ENCODE measurements around the gene MTHFR. TPM values are rescaled to one million over a fixed set of nuclear protein-coding genes. Genes with fewer than 3 reads are reported as not detected.

Gene MTHFR
- total RNA-seq, 1 experiment from 2014 or later: 18.2 TPM

GRCh38 chr1:11797525-11798216, 8.1 kb downstream of the MTHFR start:
- no peak overlapping the region for H4K8ac ChIP-seq (replicated peaks; ENCODE audit: insufficient read length, low read depth, low read length)
- no peaks in the 10 kb centered on the region for H3K79me1 ChIP-seq (ENCODE audit: insufficient read depth, low read depth, low read length, poor library complexity, severe bottlenecking)
- no peaks in the 10 kb centered on the region for H3K9me3 Mint-ChIP-seq
- no peak overlapping the region for H2AK5ac ChIP-seq (ENCODE audit: insufficient read length, low read length)
- DNase-seq: no peak
- H4K5ac ChIP-seq (ENCODE audit: insufficient read length, low read depth, low read length): no peak overlapping the region
- H3K23ac ChIP-seq (ENCODE audit: insufficient read length, low read depth, low read length): no peak overlapping the region
- H2BK15ac ChIP-seq (ENCODE audit: low read depth, low read length): no peak overlapping the region
- no peaks in the 10 kb centered on the region for H4K20me1 ChIP-seq (ENCODE audit: control insufficient read depth, insufficient read depth, insufficient read length)
- H2BK12ac ChIP-seq (ENCODE audit: insufficient read length, low read depth, low read length): no peak overlapping the region
- H3K4me2 ChIP-seq (ENCODE audit: insufficient read depth, insufficient read length, low read length): no peak overlapping the region
- no peak overlapping the region for H4K91ac ChIP-seq (ENCODE audit: insufficient read length, low read depth, low read length)
- H3K23me2 ChIP-seq (ENCODE audit: insufficient read length, low read depth, low read length, poor library complexity, severe bottlenecking): no peaks in the 10 kb centered on the region
- H3K9me3 ChIP-seq (ENCODE audit: control insufficient read depth, low read depth, low read length): no peaks in the 10 kb centered on the region
- H3K79me2 ChIP-seq (ENCODE audit: insufficient read depth, low read length): no peaks in the 10 kb centered on the region
- no peaks in the 10 kb centered on the region for H3K27me3 ChIP-seq (ENCODE audit: insufficient read depth, low read length)
- H2BK120ac ChIP-seq (ENCODE audit: low read depth, low read length, poor library complexity, severe bottlenecking): no peak overlapping the region
- H3K27me3 Mint-ChIP-seq (ENCODE audit: low read depth): no peaks in the 10 kb centered on the region
- no peak overlapping the region for H2AFZ ChIP-seq (ENCODE audit: low read length)
- TF ChIP-seq CTCF (conservative IDR thresholded peaks at IDR 0.05): no peak
- no peak overlapping the region for H3K4me3 Mint-ChIP-seq
- no peak overlapping the region for H2BK5ac ChIP-seq (ENCODE audit: insufficient read length, low read length)
- peaks cover 22 to 48% (median 41%) of the 10 kb centered on the region in 3 experiments; a peak in 6 of 7 replicates for H3K36me3 Mint-ChIP-seq (ENCODE audit: insufficient read depth in 1 of 3, low read depth in 3 of 3)
- H3K27ac Mint-ChIP-seq: no peak overlapping the region
- no peak overlapping the region for H2BK20ac ChIP-seq (ENCODE audit: low read depth, low read length, poor library complexity, severe bottlenecking)
- H3K4ac ChIP-seq (ENCODE audit: low read depth, low read length): no peak overlapping the region
- no peak overlapping the region for H3K27ac ChIP-seq (ENCODE audit: insufficient read length, low read depth, low read length)
- H3K18ac ChIP-seq (ENCODE audit: insufficient read length, low read depth, low read length): no peak overlapping the region
- H3K4me1 Mint-ChIP-seq: peaks cover 7 to 10% of the 10 kb centered on the region in 2 experiments
- H3T11ph ChIP-seq (ENCODE audit: low read length): no peak overlapping the region
- no peak overlapping the region for H3K14ac ChIP-seq (ENCODE audit: insufficient read depth, low read length)
- no CpG with 5 or more reads among the region's 6 CpGs for WGBS (ENCODE audit: extremely low coverage, insufficient read length, low lambda C conversion rate)
- no peak overlapping the region for H3K56ac ChIP-seq (ENCODE audit: insufficient read length, low read depth, low read length)
- H3K9ac ChIP-seq (ENCODE audit: extremely low read depth, insufficient read length, low read length): no peak overlapping the region
- no peaks in the 10 kb centered on the region for H3K4me1 ChIP-seq (ENCODE audit: insufficient read depth, low read length)
